Measurements from ENCODE around the gene SLC25A21. TPM values are rescaled to one million over a fixed set of nuclear protein-coding genes. Genes with fewer than 3 reads are reported as not detected.

Gene SLC25A21
- total RNA-seq, 1 donor from 2014 or later, result 2.3 TPM

DNA sequence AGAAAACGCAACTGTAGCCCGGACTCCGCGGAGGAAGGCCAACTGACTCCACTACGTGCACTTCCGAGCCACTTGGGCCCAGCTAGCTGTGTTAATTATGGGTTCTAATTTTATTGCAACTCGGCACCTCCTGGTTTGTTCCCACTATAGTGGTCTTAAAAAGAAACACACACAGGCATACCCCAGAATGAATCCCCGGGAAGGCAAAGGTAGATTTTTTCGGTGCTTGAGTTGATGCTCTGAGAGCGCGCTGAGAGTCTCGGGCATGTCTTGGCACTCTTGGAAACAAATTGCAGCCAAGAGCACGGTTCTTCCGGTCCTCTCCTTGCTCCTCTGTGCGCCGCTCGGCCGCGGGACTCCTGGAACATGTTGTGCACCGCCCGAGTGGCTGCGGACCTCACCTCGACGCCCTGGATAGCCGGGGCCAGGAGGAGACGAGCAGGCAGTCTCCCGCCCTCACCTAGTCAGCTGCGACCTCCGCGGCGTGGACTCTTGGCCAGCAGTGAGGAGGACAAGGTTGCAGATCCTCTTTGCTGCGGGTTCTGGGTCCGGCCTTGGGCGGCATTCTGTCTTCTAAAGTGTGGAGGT is 517.5 kb downstream of the SLC25A21 start:
- no peak overlapping the region for H3K4me3 Mint-ChIP-seq
- H3K27ac Mint-ChIP-seq, result no peak overlapping the region
- peaks cover 100% of the 10 kb centered on the region for H3K27me3 Mint-ChIP-seq (ENCODE audit: low read depth)
- no peaks in the 10 kb centered on the region for H3K9me3 Mint-ChIP-seq
- TF ChIP-seq, protein P1, sequence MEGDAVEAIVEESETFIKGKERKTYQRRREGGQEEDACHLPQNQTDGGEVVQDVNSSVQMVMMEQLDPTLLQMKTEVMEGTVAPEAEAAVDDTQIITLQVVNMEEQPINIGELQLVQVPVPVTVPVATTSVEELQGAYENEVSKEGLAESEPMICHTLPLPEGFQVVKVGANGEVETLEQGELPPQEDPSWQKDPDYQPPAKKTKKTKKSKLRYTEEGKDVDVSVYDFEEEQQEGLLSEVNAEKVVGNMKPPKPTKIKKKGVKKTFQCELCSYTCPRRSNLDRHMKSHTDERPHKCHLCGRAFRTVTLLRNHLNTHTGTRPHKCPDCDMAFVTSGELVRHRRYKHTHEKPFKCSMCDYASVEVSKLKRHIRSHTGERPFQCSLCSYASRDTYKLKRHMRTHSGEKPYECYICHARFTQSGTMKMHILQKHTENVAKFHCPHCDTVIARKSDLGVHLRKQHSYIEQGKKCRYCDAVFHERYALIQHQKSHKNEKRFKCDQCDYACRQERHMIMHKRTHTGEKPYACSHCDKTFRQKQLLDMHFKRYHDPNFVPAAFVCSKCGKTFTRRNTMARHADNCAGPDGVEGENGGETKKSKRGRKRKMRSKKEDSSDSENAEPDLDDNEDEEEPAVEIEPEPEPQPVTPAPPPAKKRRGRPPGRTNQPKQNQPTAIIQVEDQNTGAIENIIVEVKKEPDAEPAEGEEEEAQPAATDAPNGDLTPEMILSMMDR (IDR thresholded peaks at IDR 0.05; ENCODE audit: unreplicated experiment), result no peak
- H3K36me3 Mint-ChIP-seq, result no peaks in the 10 kb centered on the region
- no peak for DNase-seq (ENCODE audit: low spot score in 2 of 2, unreplicated experiment in 2 of 2)
- peaks cover 15% of the 10 kb centered on the region for H3K4me1 Mint-ChIP-seq

DNA sequence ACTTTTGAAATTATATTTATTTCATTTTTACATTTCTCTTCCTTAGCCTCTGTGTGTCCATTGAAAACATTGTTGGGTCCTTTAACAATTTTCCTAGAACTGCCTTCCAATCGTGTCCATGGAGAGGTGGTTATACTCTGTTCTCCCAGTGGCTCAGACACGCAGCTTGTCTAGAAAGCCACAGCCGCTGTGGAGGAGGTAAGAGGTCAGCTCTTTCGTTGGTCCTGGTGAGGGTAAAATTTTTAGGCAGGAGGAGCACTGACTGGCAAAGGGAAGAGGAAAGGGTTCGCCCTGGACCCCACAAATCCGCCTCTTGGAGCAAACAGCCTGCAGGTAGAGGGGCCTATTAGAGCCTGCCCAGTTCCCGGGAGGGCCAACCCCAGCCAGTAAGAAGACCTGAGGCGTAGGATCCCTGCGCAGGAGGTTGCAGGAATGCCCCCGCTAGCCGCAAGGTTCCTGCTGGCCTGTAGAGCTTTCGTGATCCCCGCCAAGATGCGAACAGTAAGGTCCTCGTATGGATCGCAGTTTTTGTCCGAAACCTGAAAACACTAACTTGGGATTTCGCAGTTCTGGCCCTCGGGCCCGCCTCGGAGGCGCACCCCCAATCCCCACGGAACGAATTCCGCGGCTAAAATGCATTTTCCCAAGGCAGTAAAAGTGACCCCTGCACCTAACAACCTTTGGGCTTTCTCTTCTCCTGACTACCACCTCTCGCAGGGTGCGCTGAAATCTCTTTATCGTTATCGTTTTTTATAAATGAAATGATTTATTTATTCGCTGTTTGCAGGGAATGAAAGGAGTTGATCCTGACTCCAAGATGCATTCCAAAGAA is 518.2 kb downstream of the SLC25A21 start:
- peaks cover 100% of the 10 kb centered on the region for H3K27me3 Mint-ChIP-seq (ENCODE audit: low read depth)
- no peaks in the 10 kb centered on the region for H3K9me3 Mint-ChIP-seq
- H3K27ac Mint-ChIP-seq, result no peak overlapping the region
- TF ChIP-seq, protein P1 (IDR thresholded peaks at IDR 0.05; ENCODE audit: unreplicated experiment), result no peak
- H3K36me3 Mint-ChIP-seq, result no peaks in the 10 kb centered on the region
- H3K4me3 Mint-ChIP-seq, result no peak overlapping the region
- no peak for DNase-seq (ENCODE audit: low spot score in 2 of 2, unreplicated experiment in 2 of 2)
- H3K4me1 Mint-ChIP-seq, result peaks cover 15% of the 10 kb centered on the region

DNA sequence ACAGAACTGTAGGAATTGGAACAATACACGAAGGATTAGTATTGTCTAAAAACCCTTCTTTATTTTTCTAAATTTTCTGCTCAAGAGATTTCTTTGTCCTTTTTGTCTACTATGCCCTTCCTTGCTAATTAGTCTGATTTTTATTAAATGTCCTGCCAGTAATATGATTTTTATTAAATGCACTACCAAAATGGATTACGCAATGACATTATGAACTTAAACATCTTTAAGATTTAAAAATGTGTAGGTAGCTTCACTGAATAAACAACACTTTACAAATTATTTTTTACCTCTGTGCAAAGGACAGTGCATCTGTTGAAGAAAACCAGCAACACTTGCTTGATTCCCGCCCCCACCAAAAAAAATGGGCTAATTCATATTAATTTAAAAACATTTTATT is 519.0 kb downstream of the SLC25A21 start:
- H3K9me3 Mint-ChIP-seq, result no peaks in the 10 kb centered on the region
- H3K4me3 Mint-ChIP-seq, result no peak overlapping the region
- H3K4me1 Mint-ChIP-seq, result peaks cover 16% of the 10 kb centered on the region
- TF ChIP-seq, protein P1 (IDR thresholded peaks at IDR 0.05; ENCODE audit: unreplicated experiment), result no peak
- H3K27ac Mint-ChIP-seq, result no peak overlapping the region
- no peak for DNase-seq (ENCODE audit: low spot score in 2 of 2, unreplicated experiment in 2 of 2)
- peaks cover 100% of the 10 kb centered on the region for H3K27me3 Mint-ChIP-seq (ENCODE audit: low read depth)
- H3K36me3 Mint-ChIP-seq, result no peaks in the 10 kb centered on the region

GRCh38 chr14:36652542-36653201 is 519.7 kb downstream of the SLC25A21 start:
- DNase-seq (ENCODE audit: low spot score in 2 of 2, unreplicated experiment in 2 of 2), result no peak
- peaks cover 100% of the 10 kb centered on the region for H3K27me3 Mint-ChIP-seq (ENCODE audit: low read depth)
- TF ChIP-seq, protein P1 (IDR thresholded peaks at IDR 0.05; ENCODE audit: unreplicated experiment), result no peak
- H3K4me1 Mint-ChIP-seq, result peaks cover 23% of the 10 kb centered on the region
- H3K27ac Mint-ChIP-seq, result no peak overlapping the region
- H3K4me3 Mint-ChIP-seq, result no peak overlapping the region
- no peaks in the 10 kb centered on the region for H3K9me3 Mint-ChIP-seq
- H3K36me3 Mint-ChIP-seq, result no peaks in the 10 kb centered on the region

- Mint-ChIP-seq H3K27me3 (ENCODE audit: low read depth) (peaks cover 98% of the 10 kb centered on the region), H3K36me3 (no peaks in the 10 kb centered on the region)
- TF ChIP-seq, protein P1 (IDR thresholded peaks at IDR 0.05; ENCODE audit: unreplicated experiment), result no peak
Measured at GRCh38 chr14:36649872-36650650, 522.3 kb downstream of the SLC25A21 start.

More at GRCh38 chr14:36649872-36650650, 522.3 kb downstream of the SLC25A21 start:
- Mint-ChIP-seq H3K9me3 (no peaks in the 10 kb centered on the region), H3K4me1 (peaks cover 15% of the 10 kb centered on the region), H3K27ac (no peak overlapping the region), H3K4me3 (no peak overlapping the region)
- no peak for DNase-seq (ENCODE audit: low spot score in 2 of 2, unreplicated experiment in 2 of 2)
